Measurements from ENCODE around the gene CABCOCO1. TPM values are rescaled to one million over a fixed set of nuclear protein-coding genes. Genes with fewer than 3 reads are reported as not detected.

The CABCOCO1 gene
- total and polyA plus RNA-seq, 2 of the 13 experiments (the other 11 are each of a cell fraction or from before 2014, with no cell fraction given) = not detected

GRCh38 chr10:61669849-61670248 lies 7.1 kb downstream of the CABCOCO1 start:
- no peak overlapping the region for H3K4me3 ChIP-seq (replicated peaks in 1 of 3; ENCODE audit: insufficient read depth in 1 of 3, low read depth in 2 of 3, low read length in 3 of 3)
- CTCF ChIA-PET (ENCODE audit: low intra/inter-chr PET ratio, low total read pairs) = no interaction called here
- no peak overlapping the region for H3K4me2 ChIP-seq (ENCODE audit: low read depth, low read length)
- H2AFZ ChIP-seq (ENCODE audit: low read length) = no peak overlapping the region
- H4K20me1 ChIP-seq (ENCODE audit: insufficient read depth, low read length) = no peaks in the 10 kb centered on the region
- no peaks in the 10 kb centered on the region for H3K9me3 ChIP-seq (ENCODE audit: low read length)
- no peaks in the 10 kb centered on the region for H3K4me1 ChIP-seq (ENCODE audit: insufficient read depth, low read length)
- no peaks in the 10 kb centered on the region; a peak in 1 of 5 replicates for H3K27me3 ChIP-seq (ENCODE audit: control insufficient read depth in 1 of 2, insufficient read depth in 2 of 2, low read length in 2 of 2)
- H3K79me2 ChIP-seq (ENCODE audit: insufficient read depth, low read length) = no peaks in the 10 kb centered on the region
- in situ Hi-C loops (cut with HindIII; ENCODE audit: extremely low pct_ligation_motif_present, low pct_unique_long_range_greater_than_20kb) = no loop called here
- FAIRE-seq (no peak), DNase-seq (ENCODE audit: low spot score) (no peak), ATAC-seq (no peak)
- H3K27ac ChIP-seq (ENCODE audit: extremely low read length, insufficient read depth, low read length) = no peak overlapping the region
- intact Hi-C loops (cut with micrococcal nuclease; ENCODE audit: unreplicated experiment) = no loop called here
- BruUV-seq (replicated peaks) = no TSS peak
- no peaks in the 10 kb centered on the region for H3K36me3 ChIP-seq (replicated peaks in 1 of 2; ENCODE audit: control insufficient read depth in 1 of 2, insufficient read depth in 2 of 2, low read length in 2 of 2)
- TF ChIP-seq ZNF614 (CRISPR knock-in tag; IDR thresholded peaks at IDR 0.05; ENCODE audit: borderline replicate concordance) (no peak), NR2F2 (IDR thresholded peaks at IDR 0.05; ENCODE audit: borderline replicate concordance, low read depth) (no peak), CREB3 (CRISPR knock-in tag; IDR thresholded peaks at IDR 0.05) (no peak), ZNF720 (CRISPR knock-in tag; IDR thresholded peaks at IDR 0.05) (no peak), ZNF609 (CRISPR knock-in tag; IDR thresholded peaks at IDR 0.05; ENCODE audit: borderline replicate concordance) (no peak), CBX5 (CRISPR knock-in tag; IDR thresholded peaks at IDR 0.05; ENCODE audit: borderline replicate concordance) (no peak), PTBP1 (IDR thresholded peaks at IDR 0.05; ENCODE audit: low read depth, low read length, poor library complexity, severe bottlenecking) (no peak)
- POLR2A ChIA-PET = no interaction called here
- H3K9ac ChIP-seq (ENCODE audit: insufficient read depth, low read depth, low read length) = no peak overlapping the region

All from HepG2 (cell line).